Neural cell (in vitro differentiated cells): Measurements from ENCODE around the gene FBXL15. TPM values are rescaled to one million over a fixed set of nuclear protein-coding genes. Genes with fewer than 3 reads are reported as not detected.

Experiments
- H2AFZ ChIP-seq: fragments of 200-600, 300-800 bp; sonication (generic), shearing (Covaris generic); 2 replicates; pipeline ENCODE4 v1.6.0; 2014; ENCODE audit warnings: low read depth, mild to moderate bottlenecking, antibody characterized with exemption, low read length, moderate library complexity
- H3F3A ChIP-seq: fragments of 200-600 bp; shearing (Covaris generic); 2 replicates; pipeline ENCODE4 v1.6.1; 2016; ENCODE audit warnings: mild to moderate bottlenecking, moderate library complexity, mixed read lengths, antibody characterized with exemption, low read length; ENCODE audit not compliant: insufficient read depth, poor library complexity, severe bottlenecking
- H3K27ac ChIP-seq: fragments of 200-600, 300-800 bp; sonication (generic), shearing (Covaris generic); 2 replicates; pipeline ENCODE4 v1.5.1; 2014; ENCODE audit warnings: mild to moderate bottlenecking, low read length, moderate library complexity
- H3K27me3 ChIP-seq: fragments of 300-800, 200-600 bp; sonication (generic), shearing (Covaris generic); 2 replicates; pipeline ENCODE4 v1.6.0; 2014; ENCODE audit warnings: mild to moderate bottlenecking, low read depth, low read length, moderate library complexity; ENCODE audit not compliant: insufficient read depth
- H3K36me3 ChIP-seq: fragments of 300-800, 200-600 bp; sonication (generic), shearing (Covaris generic); 2 replicates; pipeline ENCODE4 v1.5.1; 2014; ENCODE audit warnings: mild to moderate bottlenecking, antibody characterized with exemption, low read length, moderate library complexity; ENCODE audit not compliant: insufficient read depth
- H3K4me2 ChIP-seq: fragments of 300-800, 200-600 bp; sonication (generic), shearing (Covaris generic); 2 replicates; pipeline ENCODE4 v1.6.0; 2014; ENCODE audit warnings: mild to moderate bottlenecking, low read length
- H3K4me3 ChIP-seq: fragments of 300-800, 200-600 bp; sonication (generic), shearing (Covaris generic); 2 replicates; pipeline ENCODE4 v1.5.1; 2014; ENCODE audit warnings: mild to moderate bottlenecking, low read length, moderate library complexity
- H3K79me2 ChIP-seq: fragments of 200-600 bp; shearing (Covaris generic); replicated peaks from 2 replicates; pipeline ENCODE4 v1.6.0; 2014; ENCODE audit warnings: mild to moderate bottlenecking, low read length, moderate library complexity; ENCODE audit not compliant: insufficient read depth
- H3K9ac ChIP-seq: fragments of 300-800, 200-600 bp; sonication (generic), shearing (Covaris generic); 2 replicates; pipeline ENCODE4 v1.6.1; 2016; ENCODE audit warnings: mild to moderate bottlenecking, low read length, mixed read lengths
- H3K9me2 ChIP-seq: fragments of 200-600 bp; shearing (Covaris generic); 2 replicates; pipeline ENCODE4 v1.6.1; 2016; ENCODE audit warnings: mild to moderate bottlenecking, low read length, mixed read lengths; ENCODE audit not compliant: insufficient read depth
- H3K9me3 ChIP-seq: fragments of 200-600, 300-800 bp; sonication (generic), shearing (Covaris generic); 2 replicates; pipeline ENCODE4 v1.6.1; 2016; ENCODE audit warnings: mild to moderate bottlenecking, mixed run types, low read length, moderate library complexity, mixed read lengths
- H4K20me1 ChIP-seq: fragments of 200-600 bp; shearing (Covaris generic); 2 replicates; pipeline ENCODE4 v1.6.1; 2016; ENCODE audit warnings: mild to moderate bottlenecking, mixed run types; ENCODE audit not compliant: insufficient read depth
- EP300 ChIP-seq: fragments of 450-650 bp; conservative IDR thresholded peaks from 2 replicates; pipeline ENCODE4 v1.6.1; 2014; ENCODE audit warnings: antibody characterized with exemption, mild to moderate bottlenecking, moderate library complexity; ENCODE audit not compliant: poor library complexity, severe bottlenecking
- EZH2 ChIP-seq: fragments of 200-600, 300-800 bp; shearing (Covaris generic), sonication (generic); IDR thresholded peaks from 2 replicates; pipeline ENCODE4 v1.6.1; 2014; ENCODE audit warnings: antibody characterized with exemption, low read length, borderline replicate concordance, mild to moderate bottlenecking; ENCODE audit not compliant: insufficient read depth, poor library complexity, severe bottlenecking
- MXI1 ChIP-seq: fragments of 450-650 bp; conservative IDR thresholded peaks from 2 replicates; pipeline ENCODE4 v1.6.1; 2014; ENCODE audit warnings: antibody characterized with exemption, mild to moderate bottlenecking; ENCODE audit not compliant: poor library complexity, severe bottlenecking
- POLR2AphosphoS5 ChIP-seq: IDR thresholded peaks from 2 replicates; pipeline ENCODE4 v1.6.1; 2012
- RAD21 ChIP-seq: fragments of 450-650 bp; conservative IDR thresholded peaks from 2 replicates; pipeline ENCODE4 v1.6.1; 2014; ENCODE audit warnings: antibody characterized with exemption, mild to moderate bottlenecking, moderate library complexity
- SMC3 ChIP-seq: fragments of 450-650 bp; conservative IDR thresholded peaks from 2 replicates; pipeline ENCODE4 v1.6.1; 2014; ENCODE audit warnings: antibody characterized with exemption, mild to moderate bottlenecking, moderate library complexity; ENCODE audit not compliant: poor library complexity
- TAF1 ChIP-seq: IDR thresholded peaks from 2 replicates; pipeline ENCODE4 v1.6.1; 2012; ENCODE audit warnings: low read depth
- polyA plus RNA-seq: library from polyadenylated mRNA; depleted of rRNA; stranded (reverse); fragments of >200 nt; gene quantifications from 2 replicates; pipeline ENCODE4 v1.2.3, GENCODE V29; 2014
- TF ChIP-seq, protein P1 (sequence below): fragments of 450-650 bp; IDR thresholded peaks from 2 replicates; pipeline ENCODE4 v1.5.1; 2014; ENCODE audit warnings: antibody characterized with exemption, mild to moderate bottlenecking, moderate library complexity; ENCODE audit not compliant: poor library complexity, severe bottlenecking
- TF ChIP-seq, protein P2 (sequence below): IDR thresholded peaks from 2 replicates; pipeline ENCODE4 v1.6.1; 2012; ENCODE audit warnings: borderline replicate concordance

The FBXL15 gene
- polyA plus RNA-seq, 1 donor from 2014 or later: 37.8 TPM

DNA sequence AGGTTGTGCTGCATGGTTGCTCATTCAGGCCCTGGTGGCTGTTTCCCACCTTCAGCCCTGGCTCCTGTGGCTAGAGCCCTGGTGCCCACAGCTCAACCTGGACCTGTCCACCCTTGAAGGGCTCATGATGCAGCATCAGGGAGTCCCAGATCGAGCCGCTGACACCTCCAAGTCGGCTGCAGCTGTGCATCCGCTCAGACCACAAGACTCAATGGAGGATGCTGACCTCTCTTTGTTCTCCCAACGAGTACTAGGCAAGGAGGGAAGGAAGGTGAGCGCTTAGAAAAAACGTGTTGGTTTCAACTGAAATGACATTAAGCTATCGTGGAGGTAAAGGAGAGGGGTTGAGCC is 40.2 kb downstream of the FBXL15 start:
- H3K79me2 ChIP-seq: no peaks in the 10 kb centered on the region
- no peaks in the 10 kb centered on the region for H3K9me2 ChIP-seq
- H4K20me1 ChIP-seq: no peaks in the 10 kb centered on the region
- no peaks in the 10 kb centered on the region for H3K27me3 ChIP-seq
- H3K4me2 ChIP-seq: no peak overlapping the region
- TF ChIP-seq, protein P1, sequence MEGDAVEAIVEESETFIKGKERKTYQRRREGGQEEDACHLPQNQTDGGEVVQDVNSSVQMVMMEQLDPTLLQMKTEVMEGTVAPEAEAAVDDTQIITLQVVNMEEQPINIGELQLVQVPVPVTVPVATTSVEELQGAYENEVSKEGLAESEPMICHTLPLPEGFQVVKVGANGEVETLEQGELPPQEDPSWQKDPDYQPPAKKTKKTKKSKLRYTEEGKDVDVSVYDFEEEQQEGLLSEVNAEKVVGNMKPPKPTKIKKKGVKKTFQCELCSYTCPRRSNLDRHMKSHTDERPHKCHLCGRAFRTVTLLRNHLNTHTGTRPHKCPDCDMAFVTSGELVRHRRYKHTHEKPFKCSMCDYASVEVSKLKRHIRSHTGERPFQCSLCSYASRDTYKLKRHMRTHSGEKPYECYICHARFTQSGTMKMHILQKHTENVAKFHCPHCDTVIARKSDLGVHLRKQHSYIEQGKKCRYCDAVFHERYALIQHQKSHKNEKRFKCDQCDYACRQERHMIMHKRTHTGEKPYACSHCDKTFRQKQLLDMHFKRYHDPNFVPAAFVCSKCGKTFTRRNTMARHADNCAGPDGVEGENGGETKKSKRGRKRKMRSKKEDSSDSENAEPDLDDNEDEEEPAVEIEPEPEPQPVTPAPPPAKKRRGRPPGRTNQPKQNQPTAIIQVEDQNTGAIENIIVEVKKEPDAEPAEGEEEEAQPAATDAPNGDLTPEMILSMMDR: no peak
- TF ChIP-seq SMC3 (no peak), TAF1 (peak; percentile 50), EZH2 (no peak), RAD21 (no peak)
- TF ChIP-seq, protein P2, sequence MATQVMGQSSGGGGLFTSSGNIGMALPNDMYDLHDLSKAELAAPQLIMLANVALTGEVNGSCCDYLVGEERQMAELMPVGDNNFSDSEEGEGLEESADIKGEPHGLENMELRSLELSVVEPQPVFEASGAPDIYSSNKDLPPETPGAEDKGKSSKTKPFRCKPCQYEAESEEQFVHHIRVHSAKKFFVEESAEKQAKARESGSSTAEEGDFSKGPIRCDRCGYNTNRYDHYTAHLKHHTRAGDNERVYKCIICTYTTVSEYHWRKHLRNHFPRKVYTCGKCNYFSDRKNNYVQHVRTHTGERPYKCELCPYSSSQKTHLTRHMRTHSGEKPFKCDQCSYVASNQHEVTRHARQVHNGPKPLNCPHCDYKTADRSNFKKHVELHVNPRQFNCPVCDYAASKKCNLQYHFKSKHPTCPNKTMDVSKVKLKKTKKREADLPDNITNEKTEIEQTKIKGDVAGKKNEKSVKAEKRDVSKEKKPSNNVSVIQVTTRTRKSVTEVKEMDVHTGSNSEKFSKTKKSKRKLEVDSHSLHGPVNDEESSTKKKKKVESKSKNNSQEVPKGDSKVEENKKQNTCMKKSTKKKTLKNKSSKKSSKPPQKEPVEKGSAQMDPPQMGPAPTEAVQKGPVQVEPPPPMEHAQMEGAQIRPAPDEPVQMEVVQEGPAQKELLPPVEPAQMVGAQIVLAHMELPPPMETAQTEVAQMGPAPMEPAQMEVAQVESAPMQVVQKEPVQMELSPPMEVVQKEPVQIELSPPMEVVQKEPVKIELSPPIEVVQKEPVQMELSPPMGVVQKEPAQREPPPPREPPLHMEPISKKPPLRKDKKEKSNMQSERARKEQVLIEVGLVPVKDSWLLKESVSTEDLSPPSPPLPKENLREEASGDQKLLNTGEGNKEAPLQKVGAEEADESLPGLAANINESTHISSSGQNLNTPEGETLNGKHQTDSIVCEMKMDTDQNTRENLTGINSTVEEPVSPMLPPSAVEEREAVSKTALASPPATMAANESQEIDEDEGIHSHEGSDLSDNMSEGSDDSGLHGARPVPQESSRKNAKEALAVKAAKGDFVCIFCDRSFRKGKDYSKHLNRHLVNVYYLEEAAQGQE: peak; percentile 20
- H2AFZ ChIP-seq: peak overlapping the region; percentile 99
- H3K36me3 ChIP-seq: no peaks in the 10 kb centered on the region
- H3K27ac ChIP-seq: peak overlapping the region; percentile 80
- H3F3A ChIP-seq: no peaks in the 10 kb centered on the region
- peak overlapping the region; percentile 75 for H3K4me3 ChIP-seq
- no peaks in the 10 kb centered on the region for H3K9me3 ChIP-seq
- H3K9ac ChIP-seq: peak overlapping the region; percentile 72

DNA sequence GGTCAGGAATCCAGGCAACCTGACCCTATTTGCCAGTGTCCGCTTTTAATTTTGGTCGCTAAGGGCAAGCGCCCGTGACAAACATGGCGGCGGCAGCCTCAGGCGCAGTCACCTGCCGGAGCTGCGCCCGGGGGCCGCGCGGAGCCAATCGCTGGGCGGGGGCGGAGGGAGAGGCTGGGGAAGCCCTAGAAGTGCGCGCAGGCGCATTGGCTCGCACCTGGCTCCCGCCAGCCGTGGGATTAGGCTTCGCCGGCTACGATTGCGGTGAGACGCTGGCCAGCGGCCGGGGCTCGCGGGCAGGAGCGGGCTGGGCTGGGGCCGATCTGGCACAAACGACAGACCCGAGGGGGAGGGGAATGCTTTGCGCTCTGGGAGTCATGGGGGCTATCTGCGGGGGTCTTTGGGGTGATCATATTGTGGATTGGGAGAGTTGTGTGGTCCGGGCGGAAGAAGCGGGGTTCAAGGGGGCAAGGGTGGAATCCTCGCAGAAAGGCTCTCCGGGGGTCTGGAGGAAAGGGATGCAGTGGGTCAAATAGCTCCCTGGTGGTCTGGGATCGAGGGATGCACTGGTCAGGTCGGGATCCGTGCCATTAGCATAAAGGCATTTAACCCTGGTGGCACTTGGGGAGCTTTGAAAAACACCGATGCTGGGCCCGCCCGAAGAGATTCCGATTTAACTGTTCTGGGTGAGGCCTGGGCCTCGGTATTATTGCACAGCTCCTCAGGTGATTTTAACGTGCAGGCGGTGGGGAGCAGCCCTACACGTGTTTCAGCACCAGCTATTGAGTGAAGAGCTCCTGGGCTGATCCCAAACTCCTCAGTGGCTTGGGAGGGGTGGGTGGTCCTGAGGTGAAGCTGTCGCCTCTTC is 40.8 kb downstream of the FBXL15 start:
- H3K9ac ChIP-seq: peak overlapping the region; percentile 72
- no peaks in the 10 kb centered on the region for H3K9me2 ChIP-seq
- H2AFZ ChIP-seq: peak overlapping the region; percentile 99
- no peaks in the 10 kb centered on the region for H3K79me2 ChIP-seq
- H3K36me3 ChIP-seq: no peaks in the 10 kb centered on the region
- H4K20me1 ChIP-seq: no peaks in the 10 kb centered on the region
- peak overlapping the region; percentile 69 for H3K4me2 ChIP-seq
- H3K27me3 ChIP-seq: no peaks in the 10 kb centered on the region
- H3K4me3 ChIP-seq: peak overlapping the region; percentile 75
- peak overlapping the region; percentile 80 for H3K27ac ChIP-seq
- TF ChIP-seq TAF1 (peak; percentile 29), RAD21 (no peak), SMC3 (no peak), MXI1 (peak; percentile 59), EP300 (no peak), POLR2AphosphoS5 (peak; percentile 61), EZH2 (no peak)
- TF ChIP-seq, protein P1: no peak
- TF ChIP-seq, protein P2: peak; percentile 19
- H3F3A ChIP-seq: no peaks in the 10 kb centered on the region
- no peaks in the 10 kb centered on the region for H3K9me3 ChIP-seq
